ENCODE measurements around the gene MT1A. TPM values are rescaled to one million over a fixed set of nuclear protein-coding genes. Genes with fewer than 3 reads are reported as not detected.
A peak's percentile ranks its signal among the peaks of the same experiment; 100 is the strongest.

MT1A gene
- total RNA-seq, 4 donors from 2014 or later, result 7.1 to 23.6 (median 16.8) TPM

GRCh38 chr16:56633535-56633934 lies 4.9 kb upstream of the MT1A start:
- Histone ChIP-seq H3K27ac (no peak overlapping the region), H3K4me3 (replicated peaks in 1 of 3) (peak overlapping the region in 1 of 3 donors; percentile 41), H3K27me3 (peaks cover 4% of the 10 kb centered on the region), H3K36me3 (no peaks in the 10 kb centered on the region), H3K9me3 (no peaks in the 10 kb centered on the region), H3K4me1 (peaks cover under 1 to 18% of the 10 kb centered on the region in 2 donors)
- DNase-seq, result no peak
- WGBS, 2 donors, result 79 to 80% methylated on average over 7 of the region's 7 CpGs
- intact Hi-C loops (cut with DNase I), result no loop called here
- TF ChIP-seq POLR2A (IDR thresholded peaks at IDR 0.05) (no peak), CTCF (IDR thresholded peaks at IDR 0.05) (no peak)

GRCh38 chr16:56634715-56635440 lies 3.6 kb upstream of the MT1A start:
- TF ChIP-seq CTCF (IDR thresholded peaks at IDR 0.05) (no peak), POLR2A (IDR thresholded peaks at IDR 0.05) (no peak)
- H3K36me3 ChIP-seq, result no peaks in the 10 kb centered on the region
- no peak overlapping the region for H3K27ac ChIP-seq
- 41 to 45% methylated on average over 39 to 47 of the region's 47 CpGs for WGBS, 2 donors
- H3K4me1 ChIP-seq, result peaks cover 4 to 20% of the 10 kb centered on the region in 2 donors
- intact Hi-C loops (cut with DNase I), result no loop called here
- no peaks in the 10 kb centered on the region for H3K9me3 ChIP-seq
- no peak for DNase-seq
- H3K27me3 ChIP-seq, result peaks cover 4% of the 10 kb centered on the region
- no peak overlapping the region for H3K4me3 ChIP-seq (replicated peaks in 1 of 3)

- 29 to 41% methylated on average over 26 to 29 of the region's 40 CpGs for WGBS, 2 donors
- TF ChIP-seq POLR2A (IDR thresholded peaks at IDR 0.05), result no peak
- TF ChIP-seq CTCF (IDR thresholded peaks at IDR 0.05), result no peak
- Histone ChIP-seq H3K4me3 (replicated peaks in 1 of 3) (no peak overlapping the region), H3K4me1 (peaks cover 4 to 20% of the 10 kb centered on the region in 2 donors), H3K36me3 (no peaks in the 10 kb centered on the region), H3K9me3 (no peaks in the 10 kb centered on the region), H3K27me3 (peaks cover 4% of the 10 kb centered on the region), H3K27ac (no peak overlapping the region)
- no peak for DNase-seq
- intact Hi-C loops (cut with DNase I), result no loop called here
Measured at GRCh38 chr16:56635441-56635967, 3.0 kb upstream of the MT1A start.

- H3K27ac ChIP-seq, result no peak overlapping the region
- 71 to 85% methylated on average over 9 of the region's 9 CpGs for WGBS, 2 donors
- intact Hi-C loops (cut with DNase I), result no loop called here
Measured at GRCh38 chr16:56636616-56637413, 1.7 kb upstream of the MT1A start.

More at GRCh38 chr16:56636616-56637413, 1.7 kb upstream of the MT1A start:
- no peaks in the 10 kb centered on the region for H3K9me3 ChIP-seq
- peaks cover 4 to 20% of the 10 kb centered on the region in 2 donors for H3K4me1 ChIP-seq
- no peak for TF ChIP-seq POLR2A (IDR thresholded peaks at IDR 0.05)
- no peak for TF ChIP-seq CTCF (IDR thresholded peaks at IDR 0.05)
- H3K27me3 ChIP-seq, result peaks cover 4% of the 10 kb centered on the region
- no peak for DNase-seq
- H3K36me3 ChIP-seq, result no peaks in the 10 kb centered on the region
- no peak overlapping the region for H3K4me3 ChIP-seq (replicated peaks in 1 of 3)

Measured in thyroid gland (tissue), 4 donors.